ENCODE data around the gene ITPK1. TPM values are rescaled to one million over a fixed set of nuclear protein-coding genes. Genes with fewer than 3 reads are reported as not detected.

Gene ITPK1
- total and polyA plus RNA-seq, 10 of the 15 experiments (the other 5 are each of a cell fraction or from before 2014, with no cell fraction given), result 1.3 to 73.2 (median 27.0) TPM

DNA sequence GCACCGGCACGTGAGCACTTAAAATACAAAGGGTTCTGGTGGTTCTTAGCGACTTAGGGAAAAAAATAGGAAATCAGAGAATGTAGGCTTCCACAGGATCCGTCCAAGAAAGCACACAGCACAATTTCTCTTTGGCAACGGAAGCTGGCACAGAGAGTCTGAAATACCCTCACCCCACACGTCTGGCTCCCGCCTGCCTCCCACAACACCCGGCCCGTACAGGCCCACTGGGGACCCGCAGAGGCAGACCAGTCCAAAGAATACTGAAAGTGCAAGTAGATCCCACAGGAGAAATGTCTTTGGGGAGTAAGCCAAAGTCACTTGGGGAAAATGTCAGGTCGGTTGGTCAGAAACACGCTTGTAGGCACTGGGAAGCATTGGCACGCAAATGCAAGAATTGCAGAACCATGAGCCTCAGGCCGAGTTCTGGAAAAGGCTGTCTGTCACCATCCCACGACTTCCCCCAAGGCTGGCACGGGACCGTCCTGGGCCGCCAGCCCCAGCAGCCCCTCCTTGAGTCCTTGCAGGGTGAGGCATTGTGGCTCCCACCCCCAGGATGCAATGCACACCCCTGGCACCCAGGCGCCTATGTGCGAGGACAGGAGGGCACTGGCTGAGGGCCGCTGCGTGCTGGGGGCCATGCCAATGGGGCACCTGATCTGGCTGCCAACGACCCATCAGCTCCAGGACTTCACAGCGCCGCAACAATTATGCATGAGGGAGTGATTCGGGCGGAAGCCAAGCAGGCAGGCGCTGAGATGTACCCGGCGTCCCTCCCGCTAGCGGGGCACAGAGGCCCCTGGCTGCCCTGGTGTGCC is 163.0 kb downstream of the ITPK1 start:
- Histone ChIP-seq H3K4me3 (no peak overlapping the region), H3K4me2 (ENCODE audit: control insufficient read depth, insufficient read depth) (no peak overlapping the region), H3K9me3 (replicated peaks; ENCODE audit: control insufficient read depth, insufficient read depth, low read length) (no peaks in the 10 kb centered on the region), H3K36me3 (ENCODE audit: control insufficient read depth in 2 of 2, insufficient read depth in 2 of 2, low read length in 1 of 2) (peaks cover 7 to 39% of the 10 kb centered on the region in 2 experiments; a peak in 3 of 4 replicates), H3K27me3 (replicated peaks in 1 of 2; ENCODE audit: control insufficient read depth in 2 of 2, insufficient read depth in 2 of 2, low read length in 1 of 2) (no peaks in the 10 kb centered on the region), H2AFZ (ENCODE audit: control insufficient read depth, low read depth, low read length) (no peak overlapping the region), H4K20me1 (ENCODE audit: control insufficient read depth, insufficient read depth) (no peaks in the 10 kb centered on the region), H3K79me2 (ENCODE audit: control insufficient read depth, insufficient read depth, low read length) (no peaks in the 10 kb centered on the region), H3K9ac (ENCODE audit: control insufficient read depth, insufficient read depth, low read length) (no peak overlapping the region), H3K4me1 (ENCODE audit: control insufficient read depth, insufficient read depth, low read length) (no peaks in the 10 kb centered on the region; the same call in 1 of the 2 replicates), H3K27ac (ENCODE audit: control insufficient read depth, insufficient read depth) (no peak overlapping the region)
- no peak for FAIRE-seq
- no peak for TF ChIP-seq MXI1 (IDR thresholded peaks at IDR 0.05; ENCODE audit: low read depth, low read length)
- TF ChIP-seq, protein P1, sequence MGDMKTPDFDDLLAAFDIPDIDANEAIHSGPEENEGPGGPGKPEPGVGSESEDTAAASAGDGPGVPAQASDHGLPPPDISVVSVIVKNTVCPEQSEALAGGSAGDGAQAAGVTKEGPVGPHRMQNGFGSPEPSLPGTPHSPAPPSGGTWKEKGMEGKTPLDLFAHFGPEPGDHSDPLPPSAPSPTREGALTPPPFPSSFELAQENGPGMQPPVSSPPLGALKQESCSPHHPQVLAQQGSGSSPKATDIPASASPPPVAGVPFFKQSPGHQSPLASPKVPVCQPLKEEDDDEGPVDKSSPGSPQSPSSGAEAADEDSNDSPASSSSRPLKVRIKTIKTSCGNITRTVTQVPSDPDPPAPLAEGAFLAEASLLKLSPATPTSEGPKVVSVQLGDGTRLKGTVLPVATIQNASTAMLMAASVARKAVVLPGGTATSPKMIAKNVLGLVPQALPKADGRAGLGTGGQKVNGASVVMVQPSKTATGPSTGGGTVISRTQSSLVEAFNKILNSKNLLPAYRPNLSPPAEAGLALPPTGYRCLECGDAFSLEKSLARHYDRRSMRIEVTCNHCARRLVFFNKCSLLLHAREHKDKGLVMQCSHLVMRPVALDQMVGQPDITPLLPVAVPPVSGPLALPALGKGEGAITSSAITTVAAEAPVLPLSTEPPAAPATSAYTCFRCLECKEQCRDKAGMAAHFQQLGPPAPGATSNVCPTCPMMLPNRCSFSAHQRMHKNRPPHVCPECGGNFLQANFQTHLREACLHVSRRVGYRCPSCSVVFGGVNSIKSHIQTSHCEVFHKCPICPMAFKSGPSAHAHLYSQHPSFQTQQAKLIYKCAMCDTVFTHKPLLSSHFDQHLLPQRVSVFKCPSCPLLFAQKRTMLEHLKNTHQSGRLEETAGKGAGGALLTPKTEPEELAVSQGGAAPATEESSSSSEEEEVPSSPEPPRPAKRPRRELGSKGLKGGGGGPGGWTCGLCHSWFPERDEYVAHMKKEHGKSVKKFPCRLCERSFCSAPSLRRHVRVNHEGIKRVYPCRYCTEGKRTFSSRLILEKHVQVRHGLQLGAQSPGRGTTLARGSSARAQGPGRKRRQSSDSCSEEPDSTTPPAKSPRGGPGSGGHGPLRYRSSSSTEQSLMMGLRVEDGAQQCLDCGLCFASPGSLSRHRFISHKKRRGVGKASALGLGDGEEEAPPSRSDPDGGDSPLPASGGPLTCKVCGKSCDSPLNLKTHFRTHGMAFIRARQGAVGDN (IDR thresholded peaks at IDR 0.05), result no peak
- TF ChIP-seq ESRRA (IDR thresholded peaks at IDR 0.05; ENCODE audit: low read length), result no peak
- TF ChIP-seq MYB (IDR thresholded peaks at IDR 0.05; ENCODE audit: borderline replicate concordance, low read depth, low read length), result no peak
- TF ChIP-seq CHD4 (IDR thresholded peaks at IDR 0.05), result no peak
- no peak for TF ChIP-seq BHLHE40 (IDR thresholded peaks at IDR 0.05; ENCODE audit: borderline replicate concordance in 1 of 2, low read depth in 2 of 2, low read length in 1 of 2)
- TF ChIP-seq MEF2A (IDR thresholded peaks at IDR 0.05; ENCODE audit: insufficient read depth, low read depth, low read length), result no peak
- RAD21 ChIA-PET (ENCODE audit: unreplicated experiment), result interaction anchor here (0.7 to 3.3 kb wide), 11 partner anchors 82 to 265 kb away, joined by 3 to 26 read pairs (median 4); no protein-coding TSS in a partner anchor
- no peak for ATAC-seq
- 87% methylated on average over 32 of the region's 32 CpGs for WGBS (ENCODE audit: insufficient coverage, insufficient replicate concordance, low lambda C conversion rate, missing lambda C conversion rate)
- BruUV-seq (replicated peaks), result no TSS peak
- intact Hi-C loops (cut with micrococcal nuclease; ENCODE audit: unreplicated experiment) (loop anchor here (1.0 to 5.0 kb wide), 5 partner anchors 161 to 265 kb away; no protein-coding TSS in a partner anchor), in situ Hi-C loops (cut with MboI) (loop anchor here (5.0 kb wide), 1 partner anchor 185 kb away; no protein-coding TSS in a partner anchor)
- no peak for DNase-seq (ENCODE audit: low read depth, low spot score)
- POLR2A ChIA-PET, result interaction anchor here (0.6 kb wide), 1 partner anchor 12 kb away, joined by 3 read pairs; no protein-coding TSS in a partner anchor
- CTCF ChIA-PET, result interaction anchor here (0.6 to 5.5 kb wide), 24 partner anchors 15 to 549 kb away, joined by 3 to 47 read pairs (median 4); partner anchors contain the start of genes GON7 and UBR7
- SMC1A ChIA-PET (ENCODE audit: uncharacterized antibody, unreplicated experiment), result interaction anchor here (1.0 to 3.5 kb wide), 13 partner anchors 13 to 210 kb away, joined by 3 to 18 read pairs (median 4); no protein-coding TSS in a partner anchor

Data from GM12878 (cell line).